IPS-18c (cell line): ENCODE data around the gene MYO3B.

Source experiments
- H3K4me3 ChIP-seq: 2 replicates; pipeline ENCODE4 v1.7.0; 2013; ENCODE audit warnings: low read depth, mild to moderate bottlenecking, low read length, moderate library complexity; ENCODE audit not compliant: insufficient read depth
- H3K9me3 ChIP-seq: one replicate; pipeline ENCODE4 v1.6.1; 2013; ENCODE audit warnings: mild to moderate bottlenecking, low read length, moderate library complexity; ENCODE audit not compliant: control insufficient read depth, insufficient read depth

The MYO3B gene

DNA sequence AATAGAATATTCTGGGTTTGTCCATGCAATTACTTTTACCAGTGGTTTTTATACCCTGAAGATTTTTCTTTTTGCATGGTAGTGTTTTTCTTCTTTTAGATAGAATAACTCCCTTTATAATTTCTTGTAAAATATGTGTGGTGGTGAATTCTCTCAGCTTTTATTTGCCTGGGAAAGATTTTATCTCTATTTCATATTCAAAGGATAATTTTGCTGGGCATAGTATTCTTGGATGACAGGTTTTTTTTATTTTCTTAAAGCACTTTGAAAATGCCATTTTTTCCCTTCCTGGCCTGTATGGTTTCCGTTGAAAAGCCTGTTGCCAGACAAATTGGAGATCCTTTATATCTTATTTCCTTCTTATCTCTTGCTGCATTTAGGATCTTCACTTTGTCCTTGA is 113.5 kb downstream of the MYO3B start:
- no peak overlapping the region for H3K4me3 ChIP-seq
- no peaks in the 10 kb centered on the region for H3K9me3 ChIP-seq

DNA sequence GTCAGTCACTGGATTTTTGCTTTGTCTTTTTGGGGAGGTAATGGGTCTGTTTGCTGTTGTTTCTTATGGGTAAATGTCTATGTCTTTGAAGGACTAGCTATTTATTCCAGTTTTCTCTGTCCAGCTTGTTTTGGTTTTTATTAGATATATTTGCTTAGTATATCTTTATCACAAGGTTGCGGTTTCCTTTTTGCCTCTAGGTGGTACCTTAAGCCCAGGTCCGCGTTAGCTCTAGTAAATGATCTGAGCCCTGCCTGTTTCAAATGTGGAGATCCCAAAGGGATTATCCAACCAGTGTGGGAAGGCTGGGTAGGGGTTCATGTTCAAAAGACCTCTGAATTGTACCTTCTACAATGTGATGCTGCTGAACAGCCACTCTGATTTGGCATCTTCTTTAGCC is 114.5 kb downstream of the MYO3B start:
- Histone ChIP-seq H3K4me3 (no peak overlapping the region), H3K9me3 (no peaks in the 10 kb centered on the region)

DNA sequence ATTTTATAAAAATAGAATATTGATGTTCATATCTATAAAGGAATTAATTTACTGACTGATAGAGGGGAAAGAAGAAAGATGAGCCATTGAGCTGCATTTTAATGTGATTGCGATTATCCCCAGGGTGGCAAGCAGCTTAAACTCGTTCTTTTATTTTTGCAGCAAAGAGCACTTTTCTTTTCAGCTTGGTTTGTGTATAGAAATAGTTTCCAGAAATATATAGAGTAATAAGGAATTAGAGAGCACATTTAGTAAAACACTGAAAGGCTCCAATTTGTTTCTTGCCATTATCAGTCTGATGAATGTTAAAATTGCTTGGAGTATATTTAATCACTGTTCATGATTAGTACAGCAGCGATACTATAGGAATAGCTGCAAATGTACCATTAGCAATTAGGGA is 119.5 kb downstream of the MYO3B start:
- no peak overlapping the region for H3K4me3 ChIP-seq
- no peaks in the 10 kb centered on the region for H3K9me3 ChIP-seq

DNA sequence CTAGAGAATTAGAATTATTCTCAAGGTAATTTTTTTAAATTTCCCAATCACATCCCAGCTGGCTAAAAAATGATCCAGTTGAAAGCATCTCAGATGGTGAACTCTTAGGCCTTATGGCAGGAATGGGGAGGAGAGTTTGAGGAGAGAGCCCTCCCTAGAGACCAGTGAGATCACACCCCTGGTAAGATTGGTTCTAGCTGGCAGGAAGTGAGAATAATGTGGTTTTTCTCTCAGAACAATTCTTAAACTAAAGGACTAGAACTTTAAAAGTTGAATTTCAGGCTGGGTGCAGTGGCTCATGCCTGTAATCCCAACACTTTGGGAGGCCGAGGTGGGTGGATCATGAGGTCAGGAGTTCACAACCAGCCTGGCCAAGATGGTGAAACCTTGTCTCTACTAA is 120.2 kb downstream of the MYO3B start:
- H3K4me3 ChIP-seq = no peak overlapping the region
- no peaks in the 10 kb centered on the region for H3K9me3 ChIP-seq

DNA sequence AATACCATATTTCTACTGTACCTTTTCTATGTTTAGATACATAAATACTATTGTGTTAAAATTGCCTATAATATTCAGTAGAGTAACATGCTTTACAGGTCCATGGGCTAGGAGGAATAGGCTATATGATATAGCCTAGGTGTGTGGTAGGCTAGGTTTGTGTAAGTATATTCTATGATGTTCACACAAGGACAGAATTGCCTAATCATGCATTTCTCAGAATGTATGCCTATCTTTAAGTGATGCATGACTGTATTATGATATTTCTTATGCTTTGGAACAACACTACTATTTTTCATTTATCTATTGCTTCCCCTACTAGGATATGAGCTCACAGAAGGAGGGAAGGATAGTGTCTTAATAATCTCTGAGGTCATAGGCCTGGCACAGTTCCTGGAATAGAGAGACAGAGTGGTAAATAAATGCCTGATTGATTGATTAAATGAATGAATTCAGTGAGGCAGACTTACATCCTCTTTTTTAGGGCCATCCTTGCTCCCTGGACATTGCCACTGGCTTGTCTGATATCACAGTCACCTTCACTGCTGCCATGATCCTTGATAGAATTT is 121.0 kb downstream of the MYO3B start:
- no peaks in the 10 kb centered on the region for H3K9me3 ChIP-seq
- no peak overlapping the region for H3K4me3 ChIP-seq

DNA sequence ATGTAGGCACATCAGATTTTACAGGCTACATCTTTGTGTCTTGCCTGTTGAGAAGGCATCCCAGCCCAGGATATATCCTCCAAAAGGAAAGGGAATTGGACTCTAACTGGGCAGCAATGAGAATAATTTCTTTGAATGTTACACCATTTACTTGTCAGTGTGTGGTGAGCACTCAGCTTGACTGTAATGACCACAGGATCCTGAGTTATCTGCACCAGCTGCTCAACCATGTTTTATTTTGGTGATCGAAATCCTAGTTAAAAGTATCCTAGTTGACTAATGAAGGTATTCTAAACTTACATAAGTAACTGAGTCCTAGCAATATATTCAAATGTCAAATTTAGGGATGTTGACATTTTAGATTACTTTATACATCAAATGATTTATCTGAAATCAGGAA is 123.0 kb downstream of the MYO3B start:
- no peak overlapping the region for H3K4me3 ChIP-seq
- no peaks in the 10 kb centered on the region for H3K9me3 ChIP-seq

DNA sequence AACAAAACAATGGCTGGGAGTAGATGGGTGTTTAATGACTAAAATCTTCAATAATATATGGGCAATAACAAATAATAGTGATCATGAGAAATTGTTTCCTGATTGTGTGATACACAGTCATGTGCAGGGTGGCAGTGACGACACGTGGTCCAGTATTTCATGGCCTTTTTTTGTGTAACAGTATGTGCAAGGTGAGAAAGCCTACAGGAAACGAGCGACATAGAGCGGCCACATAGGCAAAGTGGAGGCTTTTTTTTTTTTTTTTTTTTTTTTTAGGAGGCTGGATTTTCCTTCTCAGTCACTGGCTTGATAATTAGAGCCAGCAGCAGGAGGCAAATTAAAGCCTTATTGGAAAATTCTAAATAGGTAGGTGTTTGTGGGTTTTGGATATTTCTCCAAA is 123.7 kb downstream of the MYO3B start:
- Histone ChIP-seq H3K9me3 (no peaks in the 10 kb centered on the region), H3K4me3 (no peak overlapping the region)

DNA sequence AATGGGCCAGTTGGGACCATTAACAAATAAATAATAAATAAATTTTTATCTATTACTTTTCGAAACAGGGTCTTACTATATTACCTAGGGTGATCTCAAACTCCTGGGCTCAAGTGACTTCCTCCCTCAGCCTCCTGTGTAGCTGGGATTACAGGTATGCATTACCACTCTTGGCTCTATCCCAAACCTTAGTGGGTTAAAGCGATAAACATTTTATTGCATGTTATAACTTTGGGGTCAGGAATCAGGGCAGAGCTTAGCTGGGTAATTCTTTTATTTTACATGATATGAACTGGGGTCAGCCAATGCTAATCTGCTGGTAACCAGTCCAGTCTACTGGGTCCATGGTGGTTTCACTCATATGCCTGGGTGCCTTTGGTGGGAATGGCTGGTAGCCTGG is 127.8 kb downstream of the MYO3B start:
- Histone ChIP-seq H3K9me3 (no peaks in the 10 kb centered on the region), H3K4me3 (no peak overlapping the region)

DNA sequence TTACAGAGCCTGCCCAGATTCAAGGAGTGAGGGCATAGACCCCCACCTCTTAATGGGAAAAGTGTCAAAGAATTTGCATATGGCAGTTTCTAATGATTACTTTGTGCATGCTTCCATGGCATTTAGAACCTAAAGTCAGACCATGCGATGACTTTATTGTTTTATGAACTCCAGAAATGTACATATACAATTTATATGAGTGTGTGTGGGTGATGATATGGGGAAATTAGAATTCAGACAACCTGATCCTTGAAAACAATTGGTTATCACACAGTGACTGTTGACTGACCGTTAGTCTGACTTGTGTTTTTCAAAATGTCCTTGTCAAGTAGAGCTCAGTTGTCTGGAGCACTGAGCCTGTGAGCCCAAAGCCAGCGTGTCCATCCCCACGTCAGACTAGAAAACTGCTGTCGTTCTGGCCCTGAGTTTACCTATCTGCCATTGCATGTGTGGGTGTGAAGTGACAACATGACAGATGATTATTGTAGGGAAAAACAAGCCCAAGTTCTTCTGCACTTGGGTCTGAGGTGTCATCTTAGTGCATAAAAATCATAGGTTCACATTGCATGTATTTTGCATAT is 128.4 kb downstream of the MYO3B start:
- Histone ChIP-seq H3K4me3 (no peak overlapping the region), H3K9me3 (no peaks in the 10 kb centered on the region)

DNA sequence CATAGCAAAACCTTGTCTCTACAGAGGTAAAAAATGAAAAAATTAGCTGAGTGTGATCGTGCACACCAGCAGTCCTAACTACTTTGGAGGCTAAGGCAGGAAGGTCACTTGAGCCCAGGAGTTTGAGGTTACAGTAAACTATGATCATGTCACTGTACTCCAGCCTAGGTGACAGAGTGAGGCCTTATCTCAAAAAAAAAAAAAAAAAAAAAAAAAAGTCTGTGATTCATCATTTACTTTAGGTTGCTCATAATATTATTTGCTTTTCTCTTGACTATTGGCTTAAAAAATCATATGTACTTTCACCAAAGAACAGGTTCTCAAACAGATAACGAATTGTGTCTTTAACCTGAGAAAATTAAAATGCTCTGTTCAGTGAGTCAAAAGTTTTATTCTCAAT is 129.1 kb downstream of the MYO3B start:
- H3K9me3 ChIP-seq = no peaks in the 10 kb centered on the region
- no peak overlapping the region for H3K4me3 ChIP-seq

DNA sequence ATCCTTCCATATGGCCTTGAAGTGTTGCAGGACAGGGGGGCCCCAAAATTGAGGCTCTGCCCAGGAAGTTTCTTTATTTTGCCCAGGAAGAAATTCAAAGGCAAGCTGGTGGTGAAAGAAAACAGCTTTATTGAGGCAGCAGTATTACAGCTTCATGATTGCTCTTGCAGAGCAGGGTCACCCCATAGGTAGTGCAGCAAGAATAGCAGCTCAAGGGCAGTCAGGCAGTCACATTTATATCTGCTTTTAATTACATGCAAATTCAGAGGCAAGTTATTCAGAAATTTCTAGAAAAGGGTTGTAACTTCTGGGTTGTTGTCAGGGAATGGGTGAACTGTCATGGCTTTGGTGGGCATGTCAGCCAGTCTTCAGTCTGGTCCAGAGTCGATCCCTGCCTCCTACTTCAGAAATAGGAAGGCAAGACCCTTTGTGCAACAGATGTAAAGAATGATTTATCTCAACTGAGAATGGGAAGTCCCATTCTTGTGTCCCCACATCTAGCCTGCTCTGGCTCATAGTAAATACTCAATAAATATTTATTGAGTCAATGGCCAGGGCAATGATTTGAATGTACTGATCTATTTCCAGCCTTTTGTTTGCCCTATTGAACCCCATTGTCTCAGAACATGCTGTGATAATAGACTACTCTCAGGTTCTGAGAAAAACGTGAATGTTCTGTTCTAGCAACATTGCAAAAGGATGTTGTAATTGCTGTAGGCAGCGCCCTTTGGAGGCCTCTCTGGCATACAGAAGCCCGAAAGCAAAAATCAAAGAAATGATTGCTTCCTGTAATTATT is 129.8 kb downstream of the MYO3B start:
- H3K4me3 ChIP-seq = no peak overlapping the region
- no peaks in the 10 kb centered on the region for H3K9me3 ChIP-seq

DNA sequence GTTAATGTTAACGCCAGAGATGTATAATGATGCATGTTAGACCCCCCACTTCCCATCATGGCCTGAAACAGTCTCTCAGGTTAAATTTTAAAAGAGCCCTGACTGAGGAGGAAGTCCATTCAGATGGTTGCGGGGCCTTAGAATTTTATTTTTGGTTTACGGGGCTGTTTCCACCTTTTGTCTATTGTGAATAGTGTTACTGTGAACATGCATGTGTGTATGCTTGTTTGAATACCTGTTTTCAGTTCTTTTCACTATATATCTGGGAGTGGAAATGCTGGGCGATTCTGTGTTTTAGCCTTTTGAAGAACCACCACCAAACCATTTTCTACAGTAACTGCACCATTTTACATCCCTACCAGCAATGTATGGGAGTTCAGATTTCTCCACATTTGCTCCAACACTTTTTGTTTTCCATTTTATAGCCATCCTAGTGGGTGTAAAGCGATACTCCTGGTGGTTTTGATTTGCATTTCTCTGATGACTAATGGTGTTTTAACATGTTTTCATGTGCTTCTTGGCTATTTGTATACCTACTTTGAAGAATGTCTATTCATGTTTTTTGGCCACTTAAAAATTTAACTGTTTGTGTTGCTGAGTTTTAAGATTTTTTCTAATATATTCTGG is 133.0 kb downstream of the MYO3B start:
- H3K9me3 ChIP-seq = no peaks in the 10 kb centered on the region
- H3K4me3 ChIP-seq = no peak overlapping the region

DNA sequence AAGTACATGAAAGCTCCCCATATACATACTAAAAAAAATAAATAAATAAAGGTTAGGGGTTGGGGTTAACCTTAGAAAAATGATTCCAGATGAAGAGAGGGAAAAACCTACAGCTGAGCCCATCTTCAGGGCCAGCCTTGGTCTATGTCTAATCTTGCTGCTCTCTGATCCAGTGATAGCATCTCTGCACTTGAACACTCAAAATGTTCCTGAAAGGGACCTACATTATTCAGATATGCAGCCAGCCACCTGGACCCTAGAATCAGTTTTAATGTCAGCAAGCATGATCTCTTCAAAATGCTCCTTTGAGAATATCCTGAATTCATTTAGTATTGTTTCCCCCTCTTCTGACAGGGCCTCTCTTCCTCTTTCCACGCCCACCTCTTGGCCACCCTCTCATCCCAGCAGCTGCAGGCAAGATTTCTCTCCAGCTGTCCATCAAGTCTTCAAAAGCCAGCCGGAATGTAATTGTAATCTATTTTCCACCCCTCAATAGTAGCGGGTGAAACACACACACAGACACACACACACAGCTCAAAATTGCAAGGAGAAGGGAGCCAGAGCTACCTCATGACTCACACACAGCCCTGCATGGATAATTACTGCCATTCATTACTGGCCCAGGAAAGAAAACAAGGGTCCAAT is 135.5 kb downstream of the MYO3B start:
- no peak overlapping the region for H3K4me3 ChIP-seq
- H3K9me3 ChIP-seq = no peaks in the 10 kb centered on the region

DNA sequence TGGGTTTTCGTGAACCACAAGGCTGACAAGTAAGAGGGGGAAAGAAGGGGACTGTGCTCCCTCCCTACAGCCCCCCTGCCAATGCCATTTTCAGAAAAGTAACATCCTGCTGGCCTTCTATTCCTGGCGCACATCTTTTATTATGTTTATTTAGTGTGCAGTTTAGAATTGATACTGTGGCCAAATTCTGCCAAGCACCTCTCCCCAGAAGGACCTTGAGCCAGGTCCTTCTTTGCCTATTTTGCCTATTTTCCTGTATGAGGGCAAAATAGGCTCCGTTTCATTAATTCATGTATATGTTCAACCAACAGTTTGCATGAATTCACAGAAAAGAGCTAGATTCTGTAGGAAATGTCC is 136.0 kb downstream of the MYO3B start:
- no peak overlapping the region for H3K4me3 ChIP-seq
- H3K9me3 ChIP-seq = no peaks in the 10 kb centered on the region

DNA sequence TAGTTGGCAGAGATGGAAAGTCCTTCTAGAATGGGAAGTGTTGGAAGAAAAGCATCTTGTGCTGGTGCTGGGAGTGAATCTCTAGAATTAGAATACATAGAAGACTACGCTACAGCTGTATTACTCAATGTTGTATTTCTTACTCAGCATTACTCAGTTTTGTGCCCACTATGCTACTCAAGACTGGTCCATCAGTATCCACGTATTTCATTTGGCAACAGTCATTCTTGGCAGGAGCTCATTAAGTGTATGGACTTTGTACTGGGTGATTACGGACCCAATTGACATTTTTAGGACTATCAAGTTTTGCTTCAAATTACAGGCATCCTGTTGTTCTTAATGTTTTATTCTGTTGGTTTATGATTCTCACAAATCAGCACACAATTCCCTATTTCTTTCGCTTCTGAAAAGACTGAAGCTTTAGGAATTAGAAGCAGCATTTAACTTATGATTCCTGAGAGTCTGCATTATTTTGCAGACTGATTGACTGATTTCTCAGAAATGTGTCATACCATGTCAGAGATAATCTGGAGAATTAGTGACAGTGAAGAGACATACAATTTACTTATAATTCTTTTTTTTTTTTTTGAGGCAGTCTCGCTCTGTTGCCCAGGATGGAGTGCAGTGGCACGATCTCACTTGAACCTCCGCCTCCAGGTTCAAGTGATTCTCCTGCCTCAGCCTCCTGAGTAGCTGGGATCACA is 136.9 kb downstream of the MYO3B start:
- Histone ChIP-seq H3K4me3 (no peak overlapping the region), H3K9me3 (no peaks in the 10 kb centered on the region)

DNA sequence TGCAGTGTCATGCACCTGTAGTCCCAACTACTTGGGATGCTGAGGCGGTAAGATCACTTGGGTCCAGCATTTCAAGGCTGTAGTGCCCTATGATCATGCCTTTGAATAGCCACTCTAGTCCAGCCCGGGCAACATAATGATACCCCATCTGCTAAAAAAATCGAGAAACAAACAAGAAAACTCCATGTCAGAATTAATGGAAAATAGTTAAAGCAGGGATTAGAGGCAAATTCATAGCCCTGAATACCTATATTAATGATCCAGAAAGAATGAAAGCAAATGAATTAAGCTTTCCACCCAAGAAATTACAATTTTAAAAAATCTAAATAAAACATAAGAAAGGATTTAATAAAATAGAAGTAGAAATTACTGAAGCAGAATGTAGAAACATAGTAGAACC is 143.0 kb downstream of the MYO3B start:
- H3K4me3 ChIP-seq = no peak overlapping the region

DNA sequence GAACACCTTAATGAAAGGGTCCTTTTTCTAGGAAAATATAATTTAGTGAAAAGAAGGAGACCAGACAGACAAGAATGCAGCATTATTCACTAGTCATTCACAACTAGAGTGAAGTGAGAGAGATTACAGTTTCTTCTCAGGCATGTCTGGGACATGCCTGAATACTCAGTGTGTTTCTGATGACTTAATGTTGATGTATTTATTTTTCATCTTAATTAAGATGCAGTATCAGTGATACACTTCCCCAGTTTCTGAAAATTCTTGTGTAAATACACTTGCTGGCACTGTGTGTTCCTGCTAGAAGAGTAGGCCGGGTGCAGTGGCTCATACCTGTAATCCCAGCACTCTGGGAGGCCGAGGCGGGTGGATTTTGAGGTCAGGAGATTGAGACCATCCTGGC is 143.6 kb downstream of the MYO3B start:
- H3K4me3 ChIP-seq = no peak overlapping the region
- no peaks in the 10 kb centered on the region for H3K9me3 ChIP-seq

More for the DNA sequence above, 143.0 kb downstream of the MYO3B start:
- no peaks in the 10 kb centered on the region for H3K9me3 ChIP-seq
